HG03045 (cell line): ENCODE data around the gene HNF1A.

Experiments used
- ATAC-seq: cut with Tn5 transposase; IDR thresholded peaks from one replicate; pipeline ENCODE4 v1.9.1; 2021; ENCODE audit warnings: mild to moderate bottlenecking, moderate library complexity; ENCODE audit not compliant: unreplicated experiment

HNF1A gene

GRCh38 chr12:120988234-120988633 lies 9.9 kb downstream of the HNF1A start:
- ATAC-seq: no peak

- ATAC-seq: no peak
Observed at GRCh38 chr12:120988658-120989057, 10.3 kb downstream of the HNF1A start.

GRCh38 chr12:120989687-120990086 lies 11.3 kb downstream of the HNF1A start:
- no peak for ATAC-seq

DNA sequence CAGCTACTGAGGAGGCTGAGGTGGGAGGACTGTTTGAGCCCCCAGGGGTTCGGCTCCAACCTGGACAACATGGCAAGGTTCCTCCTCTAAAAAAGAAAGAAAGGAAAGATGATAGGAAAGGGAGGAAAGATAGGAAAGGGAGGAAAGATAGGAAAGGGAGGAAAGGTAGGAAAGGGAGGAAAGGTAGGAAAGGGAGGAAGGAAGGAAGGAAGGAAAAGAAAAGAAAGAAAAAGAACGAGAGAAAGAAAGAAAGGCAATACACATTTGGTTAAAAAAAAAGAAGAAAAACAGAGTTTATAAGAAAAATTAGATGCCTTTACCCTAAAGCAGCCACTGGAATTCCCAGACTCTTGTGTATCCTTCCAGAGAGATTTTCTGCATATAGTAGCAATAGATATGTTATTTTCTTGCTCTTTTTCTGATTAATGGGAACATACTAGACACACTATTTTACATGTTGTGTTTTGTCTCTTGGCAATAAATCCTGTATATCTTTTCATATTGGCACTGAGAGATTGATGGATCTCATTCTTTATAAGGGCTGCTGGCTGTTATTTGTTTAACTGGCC lies 12.2 kb downstream of the HNF1A start:
- no peak for ATAC-seq

GRCh38 chr12:120991965-120992364 lies 13.6 kb downstream of the HNF1A start:
- ATAC-seq: no peak

- no peak for ATAC-seq
Observed at GRCh38 chr12:120992989-120993388, 14.6 kb downstream of the HNF1A start.

DNA sequence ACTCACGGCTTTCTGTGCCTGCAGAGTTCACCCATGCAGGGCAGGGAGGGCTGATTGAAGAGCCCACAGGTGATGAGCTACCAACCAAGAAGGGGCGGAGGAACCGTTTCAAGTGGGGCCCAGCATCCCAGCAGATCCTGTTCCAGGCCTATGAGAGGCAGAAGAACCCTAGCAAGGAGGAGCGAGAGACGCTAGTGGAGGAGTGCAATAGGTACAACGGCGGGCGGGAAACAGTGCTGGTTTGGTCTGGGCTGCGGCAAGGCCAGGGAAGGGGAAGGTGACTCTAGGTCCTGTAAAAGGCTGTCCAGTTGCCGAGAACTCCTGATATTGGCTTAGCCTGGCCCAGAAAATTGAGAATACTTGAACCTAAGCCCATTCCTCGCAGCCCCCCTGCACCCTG lies 15.2 kb downstream of the HNF1A start:
- no peak for ATAC-seq

DNA sequence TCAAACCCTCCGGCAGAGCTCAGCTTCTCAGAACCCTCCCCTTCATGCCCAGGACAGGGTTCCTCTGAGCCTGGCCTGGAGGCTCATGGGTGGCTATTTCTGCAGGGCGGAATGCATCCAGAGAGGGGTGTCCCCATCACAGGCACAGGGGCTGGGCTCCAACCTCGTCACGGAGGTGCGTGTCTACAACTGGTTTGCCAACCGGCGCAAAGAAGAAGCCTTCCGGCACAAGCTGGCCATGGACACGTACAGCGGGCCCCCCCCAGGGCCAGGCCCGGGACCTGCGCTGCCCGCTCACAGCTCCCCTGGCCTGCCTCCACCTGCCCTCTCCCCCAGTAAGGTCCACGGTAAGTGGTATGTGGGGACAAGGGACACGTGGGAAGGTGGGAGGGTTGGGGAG lies 15.7 kb downstream of the HNF1A start:
- no peak for ATAC-seq

DNA sequence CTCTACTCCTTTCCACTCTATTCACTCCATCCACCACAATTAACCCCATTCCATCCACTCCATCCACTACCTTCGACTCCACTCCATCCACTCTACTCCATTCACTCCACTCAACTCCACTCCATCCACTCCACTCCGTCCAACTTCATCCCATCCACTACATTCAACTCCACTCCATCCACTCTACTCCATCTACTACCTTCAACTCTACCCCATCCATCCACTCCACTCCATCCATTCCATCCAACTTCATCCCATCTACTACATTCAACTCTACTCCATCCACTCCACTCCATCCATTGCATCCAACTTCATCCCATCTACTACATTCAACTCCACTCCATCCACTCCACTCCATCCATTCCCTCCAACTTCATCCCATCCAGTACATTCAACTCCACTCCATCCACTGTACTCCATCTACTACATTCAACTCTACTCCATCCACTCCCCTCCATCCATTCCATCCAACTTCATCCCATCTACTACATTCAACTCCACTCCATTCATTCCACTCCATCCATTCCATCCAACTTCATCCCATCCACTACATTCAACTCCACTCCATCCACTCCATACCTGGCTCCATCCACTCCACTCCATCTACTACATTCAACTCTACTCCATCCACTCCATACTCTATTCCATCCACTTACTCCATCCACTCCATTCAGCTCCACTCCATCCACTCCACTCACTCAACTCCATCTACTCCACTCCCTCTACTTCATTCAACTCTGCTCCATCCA lies 16.4 kb downstream of the HNF1A start:
- no peak for ATAC-seq

DNA sequence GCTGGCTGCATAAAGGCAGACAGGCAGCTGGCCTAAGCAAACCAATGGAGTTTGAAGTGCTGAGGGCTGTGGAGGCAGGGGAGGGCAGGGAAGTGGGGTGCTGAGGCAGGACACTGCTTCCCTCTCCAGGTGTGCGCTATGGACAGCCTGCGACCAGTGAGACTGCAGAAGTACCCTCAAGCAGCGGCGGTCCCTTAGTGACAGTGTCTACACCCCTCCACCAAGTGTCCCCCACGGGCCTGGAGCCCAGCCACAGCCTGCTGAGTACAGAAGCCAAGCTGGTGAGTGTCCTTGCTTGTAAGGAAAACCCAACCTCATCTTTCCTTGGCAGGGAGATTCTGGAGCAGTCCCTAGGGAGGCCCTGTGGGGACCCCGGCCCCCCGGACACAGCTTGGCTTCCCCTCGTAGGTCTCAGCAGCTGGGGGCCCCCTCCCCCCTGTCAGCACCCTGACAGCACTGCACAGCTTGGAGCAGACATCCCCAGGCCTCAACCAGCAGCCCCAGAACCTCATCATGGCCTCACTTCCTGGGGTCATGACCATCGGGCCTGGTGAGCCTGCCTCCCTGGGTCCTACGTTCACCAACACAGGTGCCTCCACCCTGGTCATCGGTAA lies 17.9 kb downstream of the HNF1A start:
- ATAC-seq: no peak

- no peak for ATAC-seq
Observed at GRCh38 chr12:120997448-120997847, 19.1 kb downstream of the HNF1A start.

- ATAC-seq: no peak
Observed at GRCh38 chr12:120998435-120998834, 20.1 kb downstream of the HNF1A start.

- ATAC-seq: no peak
Observed at GRCh38 chr12:120999191-121000120, 21.1 kb downstream of the HNF1A start.

DNA sequence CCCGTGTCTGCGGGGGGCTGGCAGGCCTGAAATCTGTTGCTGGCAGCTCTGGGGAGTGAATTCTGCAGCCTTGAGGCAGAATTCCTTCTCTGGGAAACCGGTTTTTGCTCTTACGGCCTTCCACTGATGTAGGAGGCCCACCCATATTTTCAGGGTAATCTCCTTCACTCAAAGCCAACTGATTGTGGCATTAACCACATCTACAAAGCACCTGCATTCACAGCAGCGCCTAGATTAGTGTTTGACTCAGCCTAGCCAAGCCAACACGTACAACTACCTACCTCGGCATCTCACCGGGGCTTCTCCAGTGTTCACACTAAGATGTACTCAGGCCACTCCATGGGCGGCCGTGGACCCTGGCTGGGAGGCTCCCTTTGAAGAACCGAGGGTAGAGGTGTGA lies 22.2 kb downstream of the HNF1A start:
- ATAC-seq: no peak

- no peak for ATAC-seq
Observed at GRCh38 chr12:121001060-121001459, 22.7 kb downstream of the HNF1A start.

- no peak for ATAC-seq
Observed at GRCh38 chr12:121001841-121002483, 23.6 kb downstream of the HNF1A start.

- no peak for ATAC-seq
Observed at GRCh38 chr12:121003650-121004049, 25.3 kb downstream of the HNF1A start.

DNA sequence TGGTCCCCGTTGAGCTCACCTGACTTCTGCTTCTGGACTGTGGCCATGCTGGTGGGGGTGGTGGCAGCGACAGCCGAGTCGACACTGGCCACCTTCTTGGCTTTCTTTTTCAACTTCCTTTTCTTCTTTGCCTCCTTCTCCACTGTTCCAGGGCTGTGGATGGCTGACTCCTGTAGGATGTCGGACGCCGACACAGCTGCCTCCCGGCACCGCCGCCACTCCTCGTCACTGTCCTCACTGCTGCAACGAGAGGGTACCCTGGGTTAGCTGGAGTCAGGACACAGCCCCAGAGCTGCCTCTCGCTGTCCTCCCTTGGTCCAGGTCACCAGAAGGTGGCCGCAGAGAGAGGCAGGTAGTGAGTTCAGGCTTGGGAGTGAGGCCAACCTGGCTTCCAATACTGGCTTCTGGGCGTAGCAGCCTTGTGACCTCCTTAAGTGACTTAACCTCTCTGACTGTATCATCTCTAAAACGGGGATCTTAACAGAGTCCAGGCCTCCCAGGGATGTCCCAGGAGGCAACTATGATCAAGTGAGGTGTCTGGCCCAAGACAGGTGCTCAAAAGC lies 26.0 kb downstream of the HNF1A start:
- no peak for ATAC-seq

GRCh38 chr12:121005346-121005815 lies 27.0 kb downstream of the HNF1A start:
- no peak for ATAC-seq

DNA sequence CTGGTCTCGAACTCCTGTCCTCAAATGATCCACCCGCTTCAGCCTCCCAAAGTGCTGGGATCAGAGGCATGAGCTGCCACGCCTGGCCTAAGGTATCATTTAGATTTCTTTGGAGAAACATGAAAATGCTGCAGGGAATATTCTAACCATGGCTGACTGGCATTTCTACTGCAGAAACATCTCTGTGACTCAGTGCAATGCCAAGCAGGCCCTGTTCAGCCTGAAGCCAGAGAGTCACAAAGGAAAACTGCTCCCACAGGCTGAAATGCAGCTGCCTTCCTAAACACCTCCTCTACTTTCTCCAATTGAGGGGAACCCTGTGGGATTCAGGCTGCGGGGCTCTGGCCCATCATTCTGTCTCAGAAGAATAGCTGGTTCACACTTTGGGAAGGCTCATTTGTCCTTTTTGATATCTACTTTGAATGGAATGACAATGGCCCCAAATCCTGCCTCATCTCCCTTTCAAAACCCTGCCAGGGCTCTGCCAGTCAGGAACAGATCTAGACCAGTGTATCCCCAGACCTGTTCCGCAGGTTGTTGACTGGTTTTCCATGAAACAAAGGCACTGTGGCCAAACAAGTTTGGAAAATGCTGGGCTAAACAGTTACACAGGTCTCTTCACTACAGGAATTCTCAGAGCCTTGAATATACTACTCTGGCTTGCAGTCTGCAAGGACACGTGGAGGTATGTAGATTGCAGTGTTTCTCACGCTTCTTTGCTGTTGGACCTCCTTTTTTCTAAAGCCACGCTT lies 30.2 kb downstream of the HNF1A start:
- no peak for ATAC-seq
